Measurements from ENCODE around the gene ACBD6. TPM values are rescaled to one million over a fixed set of nuclear protein-coding genes. Genes with fewer than 3 reads are reported as not detected.

The ACBD6 gene
- total and polyA plus RNA-seq, 11 donors = 18.6 to 35.8 (median 21.8) TPM

DNA sequence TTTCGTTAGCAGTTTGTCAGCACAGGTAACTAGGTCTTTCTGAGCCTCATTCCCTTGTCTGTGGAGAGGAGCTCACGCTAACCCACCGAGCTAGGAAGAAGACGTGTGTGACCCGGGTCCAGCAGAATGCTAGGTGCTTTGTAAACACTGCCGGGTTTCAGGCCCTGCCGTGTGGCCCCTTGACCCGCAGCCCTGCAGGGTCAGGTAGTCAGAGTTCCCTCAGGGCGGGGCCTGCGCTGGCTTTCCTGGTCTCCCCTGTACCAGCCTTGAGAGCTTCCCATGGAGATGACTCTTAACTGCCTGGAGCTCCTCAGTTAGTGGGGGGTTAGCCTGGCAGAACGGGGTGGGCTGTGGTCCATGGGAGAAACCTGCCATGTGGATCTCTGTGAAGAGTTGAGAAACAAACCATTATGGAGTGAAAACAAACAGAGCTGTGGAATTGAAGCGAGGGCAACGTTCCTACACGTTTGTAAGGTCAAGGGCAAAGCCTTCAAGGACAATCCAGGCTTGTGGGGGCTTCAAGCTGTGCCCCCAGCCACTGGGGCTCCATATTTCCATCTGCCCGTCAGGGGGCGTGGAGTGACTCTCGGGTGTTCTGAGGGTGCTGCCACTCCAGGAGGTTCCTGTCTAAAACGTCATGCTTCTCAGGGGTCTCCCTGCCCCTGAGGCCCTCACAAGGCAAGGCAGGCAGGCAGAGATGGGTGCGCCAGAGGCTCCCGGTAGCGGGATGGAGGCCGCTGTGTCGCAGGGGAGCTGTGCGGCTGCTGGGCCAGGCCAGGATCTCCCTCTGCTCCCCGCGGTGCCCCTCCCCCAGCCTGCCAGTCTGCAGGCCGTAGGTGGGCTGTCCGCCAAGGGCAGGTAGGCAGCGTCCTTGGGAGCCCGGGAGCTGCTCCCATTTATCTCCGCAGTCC, 248.5 kb downstream of the ACBD6 start:
- no peaks in the 10 kb centered on the region for H3K4me1 ChIP-seq
- H3K27me3 ChIP-seq = peaks cover 0 to 65% (median 19%) of the 10 kb centered on the region in 9 donors
- H3K36me3 ChIP-seq = no peaks in the 10 kb centered on the region
- TF ChIP-seq, protein P1, sequence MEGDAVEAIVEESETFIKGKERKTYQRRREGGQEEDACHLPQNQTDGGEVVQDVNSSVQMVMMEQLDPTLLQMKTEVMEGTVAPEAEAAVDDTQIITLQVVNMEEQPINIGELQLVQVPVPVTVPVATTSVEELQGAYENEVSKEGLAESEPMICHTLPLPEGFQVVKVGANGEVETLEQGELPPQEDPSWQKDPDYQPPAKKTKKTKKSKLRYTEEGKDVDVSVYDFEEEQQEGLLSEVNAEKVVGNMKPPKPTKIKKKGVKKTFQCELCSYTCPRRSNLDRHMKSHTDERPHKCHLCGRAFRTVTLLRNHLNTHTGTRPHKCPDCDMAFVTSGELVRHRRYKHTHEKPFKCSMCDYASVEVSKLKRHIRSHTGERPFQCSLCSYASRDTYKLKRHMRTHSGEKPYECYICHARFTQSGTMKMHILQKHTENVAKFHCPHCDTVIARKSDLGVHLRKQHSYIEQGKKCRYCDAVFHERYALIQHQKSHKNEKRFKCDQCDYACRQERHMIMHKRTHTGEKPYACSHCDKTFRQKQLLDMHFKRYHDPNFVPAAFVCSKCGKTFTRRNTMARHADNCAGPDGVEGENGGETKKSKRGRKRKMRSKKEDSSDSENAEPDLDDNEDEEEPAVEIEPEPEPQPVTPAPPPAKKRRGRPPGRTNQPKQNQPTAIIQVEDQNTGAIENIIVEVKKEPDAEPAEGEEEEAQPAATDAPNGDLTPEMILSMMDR (IDR thresholded peaks at IDR 0.05) = no peak
- TF ChIP-seq POLR2A (IDR thresholded peaks at IDR 0.05) = no peak
- DNase-seq (no peak), ATAC-seq (no peak)
- H3K9me3 ChIP-seq = no peaks in the 10 kb centered on the region
- H3K4me3 ChIP-seq = no peak overlapping the region
- WGBS, 4 donors = 79 to 90% (median 81%) methylated on average over 27 to 31 of the region's 31 CpGs
- intact Hi-C loops (cut with DNase I) = loop anchor here in 9 of 10 donors (2.0 to 10.0 kb wide), 8 partner anchors 158 to 229 kb away; no protein-coding TSS in a partner anchor
- no peak overlapping the region for H3K27ac ChIP-seq

DNA sequence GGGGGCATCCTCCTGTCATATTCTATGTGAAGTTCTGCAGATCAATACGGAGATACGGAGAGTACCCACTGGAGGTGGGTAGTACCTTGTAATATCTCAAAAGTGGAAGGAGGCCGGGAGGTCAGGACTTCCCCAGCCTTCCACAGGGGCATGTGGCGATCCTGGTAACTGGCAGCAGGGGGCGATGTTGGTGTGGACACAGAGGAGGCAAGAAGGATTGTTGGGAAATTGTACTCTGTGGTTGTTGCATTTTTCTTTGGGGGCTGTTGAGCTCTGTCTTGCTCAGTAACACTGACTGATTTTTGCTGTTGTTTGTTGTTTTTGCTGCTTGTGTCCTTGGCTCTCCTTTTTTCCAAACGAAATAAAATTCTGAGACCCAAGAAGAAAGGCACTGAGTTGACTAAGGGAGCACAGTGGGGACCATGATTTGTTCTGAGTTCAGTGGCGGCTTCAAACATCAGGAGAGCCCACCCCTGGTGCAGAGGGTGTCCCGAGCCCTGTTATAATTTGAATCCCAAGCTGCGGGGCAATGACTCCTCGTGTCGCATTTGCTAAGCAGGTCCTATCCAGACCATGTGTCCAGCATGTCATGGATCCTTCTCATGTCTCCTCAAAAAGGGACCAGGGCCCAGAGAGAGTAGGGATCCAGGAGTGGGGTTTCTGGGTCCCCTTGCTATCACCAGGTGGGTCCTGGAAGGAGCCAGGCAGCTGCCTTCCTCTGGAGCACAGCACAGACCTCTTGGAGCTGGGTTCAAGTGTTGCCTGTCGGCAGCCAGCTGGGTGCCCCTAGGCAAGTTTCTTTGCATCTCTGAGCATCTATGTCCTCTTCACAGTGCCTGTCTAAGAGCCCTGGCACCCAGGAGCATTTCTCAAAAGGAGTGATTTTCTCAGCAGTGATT, 249.5 kb downstream of the ACBD6 start:
- peak in 3 of 4 donors; percentile 51 to 56 (median 53) for ATAC-seq
- no peaks in the 10 kb centered on the region for H3K4me1 ChIP-seq
- TF ChIP-seq, protein P1 (IDR thresholded peaks at IDR 0.05) = peak; percentile 64 to 80 (median 72)
- no peak for TF ChIP-seq POLR2A (IDR thresholded peaks at IDR 0.05)
- WGBS, 4 donors = 66 to 70% (median 68%) methylated on average over 12 of the region's 12 CpGs
- no peak overlapping the region for H3K4me3 ChIP-seq
- no peak overlapping the region for H3K27ac ChIP-seq
- H3K9me3 ChIP-seq = no peaks in the 10 kb centered on the region
- peak; percentile 63 to 86 (median 67) for DNase-seq
- intact Hi-C loops (cut with DNase I) = loop anchor here in 9 of 10 donors (1.0 to 10.0 kb wide), 9 partner anchors 159 to 230 kb away; no protein-coding TSS in a partner anchor
- H3K36me3 ChIP-seq = no peaks in the 10 kb centered on the region
- peaks cover 0 to 56% (median 10%) of the 10 kb centered on the region in 9 donors for H3K27me3 ChIP-seq

DNA sequence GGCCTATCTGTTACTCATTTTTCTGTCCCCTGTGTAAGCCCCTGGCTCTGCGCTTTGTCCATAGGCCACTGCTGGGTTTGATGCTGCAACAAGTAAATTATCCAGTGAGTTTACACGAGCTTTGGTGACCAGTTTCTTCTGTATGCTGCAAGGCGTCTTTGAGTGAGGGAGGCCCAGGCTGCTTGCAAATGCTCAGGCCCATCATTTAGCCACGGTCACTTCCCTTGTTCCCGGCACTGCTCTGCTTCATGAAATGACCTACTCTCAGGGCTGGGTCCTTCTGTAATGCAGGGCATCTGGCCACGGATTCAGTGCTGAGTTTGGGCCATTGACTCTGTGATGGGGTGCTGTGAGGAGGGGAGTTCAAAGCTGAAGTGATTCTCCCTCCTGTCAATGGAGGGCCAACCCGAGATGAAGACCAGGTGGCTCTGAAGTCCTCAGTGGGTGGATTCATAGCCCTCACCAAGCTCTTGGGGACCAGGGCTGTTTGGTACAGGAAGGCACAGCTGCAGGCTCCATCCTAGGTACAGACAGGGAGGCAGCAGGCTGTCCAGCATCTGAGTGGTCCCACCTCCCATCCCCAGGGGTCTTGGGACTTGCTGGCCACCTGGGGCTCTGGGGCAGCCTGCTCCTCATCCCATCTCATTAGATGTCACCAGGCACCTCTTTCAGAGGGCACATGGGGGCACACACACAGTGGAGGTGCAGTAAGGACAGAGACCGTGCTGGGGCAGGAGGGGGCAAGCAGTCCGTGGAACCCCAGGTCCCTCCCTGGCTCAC, 250.7 kb downstream of the ACBD6 start:
- H3K27ac ChIP-seq = no peak overlapping the region
- DNase-seq = no peak
- peaks cover 0 to 45% (median 4%) of the 10 kb centered on the region in 9 donors for H3K27me3 ChIP-seq
- no peaks in the 10 kb centered on the region for H3K9me3 ChIP-seq
- H3K4me1 ChIP-seq = no peaks in the 10 kb centered on the region
- no peak overlapping the region for H3K4me3 ChIP-seq
- no peak for TF ChIP-seq POLR2A (IDR thresholded peaks at IDR 0.05)
- TF ChIP-seq, protein P1 (IDR thresholded peaks at IDR 0.05) = no peak
- 70 to 83% (median 81%) methylated on average over 7 to 9 of the region's 9 CpGs for WGBS, 4 donors
- intact Hi-C loops (cut with DNase I) = loop anchor here in 9 of 10 donors (1.0 to 10.0 kb wide), 9 partner anchors 161 to 231 kb away; no protein-coding TSS in a partner anchor
- no peak for ATAC-seq
- H3K36me3 ChIP-seq = no peaks in the 10 kb centered on the region
